ENCODE measurements around the gene EPAS1. TPM values are rescaled to one million over a fixed set of nuclear protein-coding genes. Genes with fewer than 3 reads are reported as not detected.

The EPAS1 gene
- total RNA-seq, 4 donors from 2014 or later, result 35.0 to 465 (median 202) TPM

GRCh38 chr2:46380038-46380940, 83.1 kb downstream of the EPAS1 start:
- no peak overlapping the region for H3K4me3 ChIP-seq
- peak overlapping the region in 1 of 2 donors; percentile 59 for H3K27ac ChIP-seq
- H3K9me3 ChIP-seq, result no peaks in the 10 kb centered on the region
- no peaks in the 10 kb centered on the region for H3K27me3 ChIP-seq
- H3K36me3 ChIP-seq, result no peaks in the 10 kb centered on the region
- TF ChIP-seq, protein P1, sequence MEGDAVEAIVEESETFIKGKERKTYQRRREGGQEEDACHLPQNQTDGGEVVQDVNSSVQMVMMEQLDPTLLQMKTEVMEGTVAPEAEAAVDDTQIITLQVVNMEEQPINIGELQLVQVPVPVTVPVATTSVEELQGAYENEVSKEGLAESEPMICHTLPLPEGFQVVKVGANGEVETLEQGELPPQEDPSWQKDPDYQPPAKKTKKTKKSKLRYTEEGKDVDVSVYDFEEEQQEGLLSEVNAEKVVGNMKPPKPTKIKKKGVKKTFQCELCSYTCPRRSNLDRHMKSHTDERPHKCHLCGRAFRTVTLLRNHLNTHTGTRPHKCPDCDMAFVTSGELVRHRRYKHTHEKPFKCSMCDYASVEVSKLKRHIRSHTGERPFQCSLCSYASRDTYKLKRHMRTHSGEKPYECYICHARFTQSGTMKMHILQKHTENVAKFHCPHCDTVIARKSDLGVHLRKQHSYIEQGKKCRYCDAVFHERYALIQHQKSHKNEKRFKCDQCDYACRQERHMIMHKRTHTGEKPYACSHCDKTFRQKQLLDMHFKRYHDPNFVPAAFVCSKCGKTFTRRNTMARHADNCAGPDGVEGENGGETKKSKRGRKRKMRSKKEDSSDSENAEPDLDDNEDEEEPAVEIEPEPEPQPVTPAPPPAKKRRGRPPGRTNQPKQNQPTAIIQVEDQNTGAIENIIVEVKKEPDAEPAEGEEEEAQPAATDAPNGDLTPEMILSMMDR (IDR thresholded peaks at IDR 0.05), result no peak
- TF ChIP-seq POLR2A (IDR thresholded peaks at IDR 0.05), result no peak
- intact Hi-C loops (cut with DNase I; ENCODE audit: low total_unique reads), result no loop called here
- no peaks in the 10 kb centered on the region for H3K4me1 ChIP-seq
- DNase-seq, result peak in 1 of 2 donors; percentile 13

DNA sequence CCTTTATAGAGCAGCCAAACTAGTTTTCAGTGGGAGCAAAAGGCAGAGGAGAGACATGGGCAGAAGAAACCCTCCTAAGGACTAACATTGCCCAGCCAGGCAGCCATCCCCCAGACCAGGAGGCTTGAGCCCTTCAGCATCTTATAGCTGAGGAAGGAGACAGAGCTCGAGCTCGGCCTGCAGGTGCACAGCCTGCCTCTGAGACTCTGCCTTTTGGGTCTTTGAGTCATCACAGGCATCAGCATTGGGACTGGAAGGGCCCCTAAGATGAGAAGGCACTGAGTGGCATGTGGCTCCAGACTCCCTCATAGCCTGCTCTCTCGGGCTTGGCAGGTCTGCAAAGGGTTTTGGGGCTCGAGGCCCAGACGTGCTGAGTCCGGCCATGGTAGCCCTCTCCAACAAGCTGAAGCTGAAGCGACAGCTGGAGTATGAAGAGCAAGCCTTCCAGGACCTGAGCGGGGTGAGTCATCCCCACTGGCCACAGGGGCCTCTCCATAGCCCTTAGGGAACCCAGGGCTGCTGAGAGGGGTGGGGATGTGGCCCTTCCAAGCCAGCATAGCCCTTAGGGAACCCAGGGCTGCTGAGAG, 84.1 kb downstream of the EPAS1 start:
- DNase-seq, result peak in 1 of 2 donors; percentile 9
- Histone ChIP-seq H3K4me3 (no peak overlapping the region), H3K36me3 (no peaks in the 10 kb centered on the region), H3K4me1 (no peaks in the 10 kb centered on the region), H3K27me3 (no peaks in the 10 kb centered on the region), H3K9me3 (no peaks in the 10 kb centered on the region), H3K27ac (no peak overlapping the region)
- TF ChIP-seq, protein P1 (IDR thresholded peaks at IDR 0.05), result no peak
- no peak for TF ChIP-seq POLR2A (IDR thresholded peaks at IDR 0.05)
- intact Hi-C loops (cut with DNase I; ENCODE audit: low total_unique reads), result no loop called here

DNA sequence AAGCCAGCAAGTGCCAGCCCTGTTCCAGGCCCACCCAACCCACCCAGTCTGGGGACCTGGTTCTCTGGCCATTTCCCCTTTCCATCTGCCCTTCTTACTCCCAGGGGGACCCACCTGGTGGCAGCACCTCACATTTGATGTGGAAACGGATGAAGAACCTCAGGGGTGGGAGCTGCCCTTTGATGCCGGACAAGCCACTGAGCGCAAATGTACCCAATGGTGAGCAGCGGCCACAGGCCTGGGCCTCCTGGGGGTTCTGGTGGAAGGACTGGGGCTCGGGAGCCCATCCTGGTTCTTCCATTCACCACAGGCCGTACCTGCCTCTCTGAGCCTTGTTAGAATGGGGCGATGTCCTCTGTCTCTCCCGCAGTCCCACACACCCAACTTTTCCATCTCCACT, 84.7 kb downstream of the EPAS1 start:
- Histone ChIP-seq H3K4me1 (no peaks in the 10 kb centered on the region), H3K36me3 (no peaks in the 10 kb centered on the region), H3K4me3 (no peak overlapping the region), H3K9me3 (no peaks in the 10 kb centered on the region), H3K27me3 (no peaks in the 10 kb centered on the region), H3K27ac (no peak overlapping the region)
- DNase-seq, result no peak
- intact Hi-C loops (cut with DNase I; ENCODE audit: low total_unique reads), result no loop called here
- TF ChIP-seq, protein P1 (IDR thresholded peaks at IDR 0.05), result no peak
- no peak for TF ChIP-seq POLR2A (IDR thresholded peaks at IDR 0.05)

GRCh38 chr2:46382331-46383112, 85.3 kb downstream of the EPAS1 start:
- DNase-seq, result no peak
- no peaks in the 10 kb centered on the region for H3K4me1 ChIP-seq
- no peaks in the 10 kb centered on the region for H3K27me3 ChIP-seq
- no peak overlapping the region for H3K27ac ChIP-seq
- TF ChIP-seq, protein P1 (IDR thresholded peaks at IDR 0.05), result no peak
- TF ChIP-seq POLR2A (IDR thresholded peaks at IDR 0.05), result no peak
- H3K4me3 ChIP-seq, result no peak overlapping the region
- intact Hi-C loops (cut with DNase I; ENCODE audit: low total_unique reads), result no loop called here
- H3K36me3 ChIP-seq, result no peaks in the 10 kb centered on the region
- no peaks in the 10 kb centered on the region for H3K9me3 ChIP-seq

- intact Hi-C loops (cut with DNase I; ENCODE audit: low total_unique reads), result no loop called here
- H3K4me1 ChIP-seq, result no peaks in the 10 kb centered on the region
- H3K27me3 ChIP-seq, result no peaks in the 10 kb centered on the region
- H3K9me3 ChIP-seq, result no peaks in the 10 kb centered on the region
- H3K27ac ChIP-seq, result no peak overlapping the region
- no peak overlapping the region for H3K4me3 ChIP-seq
- DNase-seq, result no peak
- TF ChIP-seq, protein P1 (IDR thresholded peaks at IDR 0.05), result no peak
- no peak for TF ChIP-seq POLR2A (IDR thresholded peaks at IDR 0.05)
- H3K36me3 ChIP-seq, result no peaks in the 10 kb centered on the region
Measured at GRCh38 chr2:46383113-46383395, 85.8 kb downstream of the EPAS1 start.

Data from uterus (tissue), 4 donors.